Sigmoid colon (tissue), 7 donors: ENCODE measurements around the gene PRPF38A. TPM values are rescaled to one million over a fixed set of nuclear protein-coding genes. Genes with fewer than 3 reads are reported as not detected.

ENCODE experiments used
- DNase-seq: peaks from one replicate; pipeline ENCODE4 v3.0.0-alpha.2; 2019
- H3K27ac ChIP-seq, 4 donors: fragments of 200-600 bp; sonication (generic); one replicate each; pipeline ENCODE4 v1.5.1; 2016 to 2019; ENCODE audit warnings: mild to moderate bottlenecking in 1 of 4
- H3K27me3 ChIP-seq, 3 donors: fragments of 200-600 bp; sonication (generic); one replicate each; pipeline ENCODE4 v1.5.1; 2019; ENCODE audit warnings: mild to moderate bottlenecking in 1 of 3
- H3K36me3 ChIP-seq, 4 donors: fragments of 200-600 bp; sonication (generic); one replicate each; pipeline ENCODE4 v1.5.1; 2016 to 2019
- H3K4me1 ChIP-seq, 4 donors: fragments of 200-600 bp; sonication (generic); one replicate each; pipeline ENCODE4 v1.5.1; 2017 to 2019
- H3K4me3 ChIP-seq, 4 donors: fragments of 200-600 bp; sonication (generic); one replicate each; pipeline ENCODE4 v1.5.1; 2017 to 2019; ENCODE audit warnings: mild to moderate bottlenecking in 2 of 4, moderate library complexity in 1 of 4
- H3K9me3 ChIP-seq, 4 donors: fragments of 200-600 bp in 3 of 4; sonication (generic) in 3 of 4; one replicate each; pipeline versions ENCODE4 v1.5.1 to v1.6.1; 2013 to 2019
- EP300 ChIP-seq, 4 donors: sonication (generic); formaldehyde crosslinking; IDR thresholded peaks; one replicate each; pipeline ENCODE4 v1.6.1; 2017; ENCODE audit warnings: antibody characterized with exemption in 4 of 4
- POLR2A ChIP-seq, 2 donors: fragments of 450-650 bp; IDR thresholded peaks; one replicate each; pipeline ENCODE4 v1.6.1; 2016; ENCODE audit warnings: antibody characterized with exemption in 2 of 2, mild to moderate bottlenecking in 2 of 2, moderate library complexity in 2 of 2
- POLR2AphosphoS5 ChIP-seq, 4 donors: sonication (generic); formaldehyde crosslinking; IDR thresholded peaks; one replicate each; pipeline ENCODE4 v1.6.1; 2017; ENCODE audit warnings: antibody characterized with exemption in 4 of 4
- WGBS, 2 donors: extraction: QIAGEN DNeasy Blood & Tissue Kit; methylation state at CpG; one replicate each; pipeline ENCODE4 v1.1.7; 2013; 5-methylcytosine and 5-hydroxymethylcytosine counted together
- intact Hi-C: fragments of 100-400 bp; cut with DNase I; formaldehyde crosslinking; loops from one replicate; pipeline ENCODE4 v1.15.1; 2023
- polyA plus RNA-seq, 3 donors: library from polyadenylated mRNA; stranded (reverse); fragments of 200-250 nt; gene quantifications; one replicate each; pipeline ENCODE4 v1.2.3, GENCODE V29; 2013
- total RNA-seq, 4 donors: library from RNA; depleted of rRNA; stranded (reverse); fragments of >200 nt; gene quantifications; one replicate each; pipeline ENCODE4 v1.1.0, GENCODE V29; 2016
- TF ChIP-seq, protein P1 (sequence below), 4 experiments: fragments of 450-650 bp in 3 of 4; fragments of 200-600 bp in 1 of 4; IDR thresholded peaks; one replicate each; pipeline ENCODE4 v1.5.1; 2016 to 2019; ENCODE audit warnings: antibody characterized with exemption in 4 of 4, mild to moderate bottlenecking in 3 of 4, moderate library complexity in 2 of 4
- donor health status: healthy with polysubstance abuse.
- donor health status: Bipolar disorder and iron deficiency.
- donor health status: healthy.

The PRPF38A gene
- total and polyA plus RNA-seq, 7 donors, result 12.4 to 29.8 (median 18.8) TPM

DNA sequence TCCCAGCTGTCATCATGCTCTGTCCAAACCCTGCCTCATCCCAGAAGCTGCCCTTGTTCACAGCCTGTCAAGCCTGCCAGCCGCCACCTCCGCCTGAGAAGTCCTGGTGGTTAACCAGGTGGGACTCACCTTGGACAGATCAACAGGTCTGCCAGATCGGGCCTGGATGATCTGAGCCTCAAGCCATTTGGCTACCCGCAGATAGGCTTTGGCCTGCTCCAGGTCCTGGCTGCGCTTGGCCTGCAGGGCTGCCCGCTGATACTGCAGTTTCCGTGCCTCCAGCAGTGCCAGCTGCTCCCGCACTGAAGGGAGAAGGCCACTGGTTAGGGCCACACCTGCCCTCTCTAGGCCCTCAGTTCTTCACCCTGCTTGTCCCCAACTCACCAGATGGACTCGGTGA is 47.0 kb upstream of the PRPF38A start:
- no peaks in the 10 kb centered on the region for H3K27me3 ChIP-seq
- peaks cover 76 to 100% (median 97%) of the 10 kb centered on the region in 4 donors for H3K36me3 ChIP-seq
- 96 to 98% methylated on average over 9 of the region's 9 CpGs for WGBS, 2 donors
- H3K27ac ChIP-seq, result no peak overlapping the region
- H3K4me3 ChIP-seq, result no peak overlapping the region
- H3K9me3 ChIP-seq, result no peaks in the 10 kb centered on the region
- DNase-seq, result no peak
- intact Hi-C loops, result no loop called here
- TF ChIP-seq EP300 (IDR thresholded peaks at IDR 0.05) (no peak), POLR2A (IDR thresholded peaks at IDR 0.05) (no peak), POLR2AphosphoS5 (IDR thresholded peaks at IDR 0.05) (no peak)
- TF ChIP-seq, protein P1, sequence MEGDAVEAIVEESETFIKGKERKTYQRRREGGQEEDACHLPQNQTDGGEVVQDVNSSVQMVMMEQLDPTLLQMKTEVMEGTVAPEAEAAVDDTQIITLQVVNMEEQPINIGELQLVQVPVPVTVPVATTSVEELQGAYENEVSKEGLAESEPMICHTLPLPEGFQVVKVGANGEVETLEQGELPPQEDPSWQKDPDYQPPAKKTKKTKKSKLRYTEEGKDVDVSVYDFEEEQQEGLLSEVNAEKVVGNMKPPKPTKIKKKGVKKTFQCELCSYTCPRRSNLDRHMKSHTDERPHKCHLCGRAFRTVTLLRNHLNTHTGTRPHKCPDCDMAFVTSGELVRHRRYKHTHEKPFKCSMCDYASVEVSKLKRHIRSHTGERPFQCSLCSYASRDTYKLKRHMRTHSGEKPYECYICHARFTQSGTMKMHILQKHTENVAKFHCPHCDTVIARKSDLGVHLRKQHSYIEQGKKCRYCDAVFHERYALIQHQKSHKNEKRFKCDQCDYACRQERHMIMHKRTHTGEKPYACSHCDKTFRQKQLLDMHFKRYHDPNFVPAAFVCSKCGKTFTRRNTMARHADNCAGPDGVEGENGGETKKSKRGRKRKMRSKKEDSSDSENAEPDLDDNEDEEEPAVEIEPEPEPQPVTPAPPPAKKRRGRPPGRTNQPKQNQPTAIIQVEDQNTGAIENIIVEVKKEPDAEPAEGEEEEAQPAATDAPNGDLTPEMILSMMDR (IDR thresholded peaks at IDR 0.05), result no peak
- H3K4me1 ChIP-seq, result no peaks in the 10 kb centered on the region

DNA sequence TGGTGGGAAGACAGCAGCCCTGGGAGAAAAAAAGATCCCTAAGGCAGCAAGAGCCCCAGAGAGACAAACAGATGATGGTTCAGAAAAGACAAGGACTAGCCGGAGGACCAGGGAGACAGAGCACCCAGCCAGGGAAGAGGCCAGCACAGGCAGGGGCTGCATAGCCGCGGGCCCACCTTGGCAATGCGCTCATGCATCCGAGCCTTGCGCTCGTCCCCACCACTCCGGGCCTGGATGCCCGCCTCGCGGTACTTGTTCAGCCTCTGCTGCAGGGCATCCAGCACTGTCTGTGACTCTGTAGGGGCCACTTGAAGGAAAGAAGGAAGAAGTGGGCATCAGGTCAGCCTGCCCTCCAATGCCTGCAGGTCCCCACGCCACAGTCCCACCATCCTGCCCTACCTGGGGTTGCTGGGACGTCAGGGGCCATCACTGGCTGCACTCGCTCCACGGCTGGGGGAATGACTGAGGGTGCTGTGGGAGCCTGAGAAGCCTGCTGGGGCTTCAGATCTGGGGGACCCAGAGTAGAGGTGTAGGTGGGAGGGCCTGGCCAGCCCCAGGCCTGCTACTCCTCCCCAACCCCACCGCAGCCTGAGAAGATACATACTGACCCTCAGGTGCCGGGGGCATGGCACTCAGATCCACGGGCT is 45.4 kb upstream of the PRPF38A start:
- no peaks in the 10 kb centered on the region for H3K27me3 ChIP-seq
- intact Hi-C loops, result no loop called here

DNA sequence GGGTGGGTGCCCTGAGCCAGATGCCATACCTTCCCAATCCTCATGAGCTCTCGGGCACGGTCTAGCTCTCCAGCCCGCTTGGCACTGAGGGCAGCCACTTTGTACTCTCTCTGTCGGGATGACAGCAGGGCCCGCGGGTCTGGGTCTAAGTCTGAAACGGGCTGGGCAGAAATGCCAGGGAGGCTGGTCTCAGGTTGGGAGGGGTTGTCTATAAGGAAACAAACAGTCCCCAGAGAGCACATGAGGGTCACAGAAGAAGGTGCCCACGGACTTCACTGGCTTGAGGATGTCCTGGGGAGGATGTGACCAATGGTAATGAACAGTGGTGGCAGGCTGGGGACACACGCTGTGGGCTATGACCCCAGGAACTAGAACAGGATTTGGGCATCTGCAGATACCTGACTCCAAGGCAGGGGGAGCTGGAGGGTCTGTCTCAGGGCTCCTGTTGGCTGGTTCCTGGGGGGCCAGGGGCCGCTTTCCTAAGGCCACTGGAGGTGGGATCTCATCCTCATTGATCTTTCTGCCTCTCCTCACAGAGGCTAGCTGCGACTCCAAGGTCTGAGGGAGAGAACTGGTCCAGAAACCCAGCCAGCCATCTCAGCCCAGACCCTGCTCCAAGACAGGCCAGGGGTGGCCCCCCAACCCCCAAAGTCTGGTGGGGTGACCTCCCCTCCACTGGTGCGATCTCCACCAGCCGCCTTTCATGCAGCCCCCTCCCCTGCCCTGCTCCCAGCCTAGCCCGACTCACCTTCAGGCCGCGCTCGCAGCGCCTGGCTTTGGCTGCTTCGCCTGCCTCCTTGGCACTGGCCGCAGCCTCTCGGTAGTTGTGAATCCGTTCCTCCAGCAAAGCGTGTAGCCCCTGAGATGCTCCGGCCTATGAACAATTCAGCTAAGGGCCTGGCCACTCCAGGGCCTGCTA is 44.5 kb upstream of the PRPF38A start:
- TF ChIP-seq POLR2A (IDR thresholded peaks at IDR 0.05) (no peak), POLR2AphosphoS5 (IDR thresholded peaks at IDR 0.05) (no peak), EP300 (IDR thresholded peaks at IDR 0.05) (no peak)
- TF ChIP-seq, protein P1 (IDR thresholded peaks at IDR 0.05), result no peak

More for the DNA sequence above, 45.4 kb upstream of the PRPF38A start:
- H3K9me3 ChIP-seq, result no peaks in the 10 kb centered on the region
- H3K4me1 ChIP-seq, result no peaks in the 10 kb centered on the region
- TF ChIP-seq POLR2AphosphoS5 (IDR thresholded peaks at IDR 0.05), result no peak
- TF ChIP-seq, protein P1 (IDR thresholded peaks at IDR 0.05), result no peak
- TF ChIP-seq EP300 (IDR thresholded peaks at IDR 0.05), result no peak
- no peak for TF ChIP-seq POLR2A (IDR thresholded peaks at IDR 0.05)
- WGBS, 2 donors, result 96% methylated on average over 18 of the region's 18 CpGs
- H3K27ac ChIP-seq, result no peak overlapping the region
- H3K4me3 ChIP-seq, result no peak overlapping the region
- H3K36me3 ChIP-seq, result peaks cover 77 to 89% (median 88%) of the 10 kb centered on the region in 4 donors
- no peak for DNase-seq

DNA sequence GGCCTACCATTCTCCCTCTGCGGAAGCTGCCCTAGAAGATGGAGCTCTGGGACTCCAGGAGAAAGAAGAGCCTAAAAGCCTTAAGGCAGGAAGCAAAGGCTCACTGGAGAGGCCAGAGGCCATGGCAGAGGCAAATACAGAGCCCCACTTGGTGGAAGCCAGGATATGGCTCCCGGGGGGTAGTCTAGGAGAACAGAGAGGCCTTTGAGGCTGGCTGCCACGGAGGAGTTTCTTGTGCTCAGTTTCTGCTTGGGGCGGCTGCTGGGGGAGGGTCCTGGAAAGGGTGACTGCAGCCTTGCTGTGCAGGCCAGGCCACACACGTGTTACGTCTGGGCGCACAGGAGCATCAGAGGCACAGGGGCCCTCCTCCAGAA is 43.8 kb upstream of the PRPF38A start:
- no peak overlapping the region for H3K27ac ChIP-seq

More for the DNA sequence above, 44.5 kb upstream of the PRPF38A start:
- Histone ChIP-seq H3K27ac (no peak overlapping the region), H3K4me1 (peaks cover 0 to 9% (median 8%) of the 10 kb centered on the region in 4 donors), H3K9me3 (no peaks in the 10 kb centered on the region), H3K36me3 (peaks cover 69 to 80% (median 79%) of the 10 kb centered on the region in 4 donors), H3K4me3 (no peak overlapping the region), H3K27me3 (no peaks in the 10 kb centered on the region)
- no peak for DNase-seq
- intact Hi-C loops, result no loop called here
- WGBS, 2 donors, result 95 to 96% methylated on average over 24 of the region's 24 CpGs

More for the DNA sequence above, 43.8 kb upstream of the PRPF38A start:
- no peak overlapping the region for H3K4me3 ChIP-seq
- no peaks in the 10 kb centered on the region for H3K27me3 ChIP-seq
- H3K9me3 ChIP-seq, result no peaks in the 10 kb centered on the region
- H3K4me1 ChIP-seq, result peaks cover 0 to 13% (median 11%) of the 10 kb centered on the region in 4 donors
- DNase-seq, result no peak
- 96% methylated on average over 7 of the region's 7 CpGs for WGBS, 2 donors
- peaks cover 62 to 74% (median 72%) of the 10 kb centered on the region in 4 donors for H3K36me3 ChIP-seq
- TF ChIP-seq, protein P1 (IDR thresholded peaks at IDR 0.05), result no peak
- no peak for TF ChIP-seq EP300 (IDR thresholded peaks at IDR 0.05)
- TF ChIP-seq POLR2AphosphoS5 (IDR thresholded peaks at IDR 0.05), result no peak
- TF ChIP-seq POLR2A (IDR thresholded peaks at IDR 0.05), result no peak
- intact Hi-C loops, result no loop called here
